Measurements from ENCODE around the gene UMAD1.

The UMAD1 gene

GRCh38 chr7:7764520-7765396 lies 124.2 kb downstream of the UMAD1 start:
- DNase-seq (ENCODE audit: low read depth in 3 of 3) = no peak

- DNase-seq (ENCODE audit: low read depth in 3 of 3) = no peak
Observed at GRCh38 chr7:7765422-7765821, 124.9 kb downstream of the UMAD1 start.

- DNase-seq (ENCODE audit: low read depth in 3 of 3) = no peak
Observed at GRCh38 chr7:7766671-7767070, 126.1 kb downstream of the UMAD1 start.

- no peak for DNase-seq (ENCODE audit: low read depth in 3 of 3)
Observed at GRCh38 chr7:7768977-7769709, 128.6 kb downstream of the UMAD1 start.

- no peak for DNase-seq (ENCODE audit: low read depth in 3 of 3)
Observed at GRCh38 chr7:7769710-7770627, 129.4 kb downstream of the UMAD1 start.

- no peak for DNase-seq (ENCODE audit: low read depth in 3 of 3)
Observed at GRCh38 chr7:7771452-7771851, 130.9 kb downstream of the UMAD1 start.

GRCh38 chr7:7772397-7772821 lies 131.9 kb downstream of the UMAD1 start:
- DNase-seq (ENCODE audit: low read depth in 3 of 3) = no peak

- DNase-seq (ENCODE audit: low read depth in 3 of 3) = no peak
Observed at GRCh38 chr7:7773334-7774309, 133.1 kb downstream of the UMAD1 start.

GRCh38 chr7:7779888-7780287 lies 139.3 kb downstream of the UMAD1 start:
- no peak for DNase-seq (ENCODE audit: low read depth in 3 of 3)

- DNase-seq (ENCODE audit: low read depth in 3 of 3) = no peak
Observed at GRCh38 chr7:7783001-7783400, 142.4 kb downstream of the UMAD1 start.

- DNase-seq (ENCODE audit: low read depth in 3 of 3) = no peak
Observed at GRCh38 chr7:7785344-7785973, 144.9 kb downstream of the UMAD1 start.

- DNase-seq (ENCODE audit: low read depth in 3 of 3) = no peak
Observed at GRCh38 chr7:7786595-7786994, 146.0 kb downstream of the UMAD1 start.

- DNase-seq (ENCODE audit: low read depth in 3 of 3) = no peak
Observed at GRCh38 chr7:7789551-7789988, 149.0 kb downstream of the UMAD1 start.

- DNase-seq (ENCODE audit: low read depth in 3 of 3) = no peak
Observed at GRCh38 chr7:7790041-7790741, 149.6 kb downstream of the UMAD1 start.

GRCh38 chr7:7791523-7791922 lies 151.0 kb downstream of the UMAD1 start:
- no peak for DNase-seq (ENCODE audit: low read depth in 3 of 3)

- no peak for DNase-seq (ENCODE audit: low read depth in 3 of 3)
Observed at GRCh38 chr7:7792056-7792455, 151.5 kb downstream of the UMAD1 start.

- DNase-seq (ENCODE audit: low read depth in 3 of 3) = no peak
Observed at GRCh38 chr7:7793249-7793648, 152.7 kb downstream of the UMAD1 start.

- DNase-seq (ENCODE audit: low read depth in 3 of 3) = no peak
Observed at GRCh38 chr7:7793921-7794320, 153.4 kb downstream of the UMAD1 start.

- no peak for DNase-seq (ENCODE audit: low read depth in 3 of 3)
Observed at GRCh38 chr7:7795203-7795602, 154.7 kb downstream of the UMAD1 start.
